NCI-H446 (cell line): ENCODE measurements around the gene LMO7.
"Not testable (repeated sequence)": the region's sequence is repeated elsewhere in the genome, so short reads cannot be mapped to it uniquely, and the experiment has no call there.

Experiments
- DNase-seq, 2 experiments: peaks; one replicate each; lab custom pipeline; 2025; lab: John Stamatoyannopoulos, UW

The LMO7 gene

DNA sequence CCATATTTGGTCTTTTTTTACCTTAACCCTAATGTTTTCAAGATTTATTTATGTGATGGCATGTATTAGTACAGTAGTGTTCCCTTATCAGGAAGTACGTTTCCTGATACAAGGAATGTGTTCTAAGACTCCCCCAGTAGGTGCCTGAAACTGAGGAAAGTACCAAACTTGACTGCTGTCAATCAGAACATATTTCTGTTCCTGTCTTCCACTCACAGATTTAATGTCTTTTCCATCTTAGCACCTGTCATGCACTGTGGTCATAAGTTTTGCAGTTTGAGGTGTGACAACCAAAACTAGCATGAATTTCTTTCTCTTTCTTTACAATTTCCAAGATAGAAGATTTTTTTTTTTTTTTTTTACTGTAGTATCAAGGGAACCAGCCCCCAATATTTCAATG, 62.9 kb downstream of the LMO7 start:
- no peak for DNase-seq

DNA sequence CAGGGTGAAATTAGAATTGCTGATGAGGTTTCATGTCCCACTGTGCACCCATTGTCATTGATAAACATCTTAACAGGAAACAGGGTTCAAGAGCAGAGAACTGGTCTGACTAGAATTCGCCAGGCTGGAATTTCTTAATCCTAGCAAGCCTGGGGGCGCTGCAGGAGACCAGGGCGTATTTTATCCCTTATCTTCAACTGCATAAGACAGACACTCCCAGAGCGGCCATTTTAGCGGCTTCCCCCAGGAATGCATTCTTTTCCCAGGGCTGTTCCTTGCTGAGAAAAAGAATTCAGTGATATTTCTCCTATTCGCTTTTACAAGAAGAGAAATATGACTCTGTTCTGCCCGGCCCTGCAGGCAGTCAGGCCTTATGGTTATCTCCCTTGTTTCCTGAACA, 63.6 kb downstream of the LMO7 start:
- not testable (repeated sequence) for DNase-seq

- no peak for DNase-seq
Observed at GRCh38 chr13:75700552-75700951, 64.4 kb downstream of the LMO7 start.

- DNase-seq: no peak
Observed at GRCh38 chr13:75702476-75702875, 66.3 kb downstream of the LMO7 start.

- DNase-seq: no peak
Observed at GRCh38 chr13:75703769-75704168, 67.6 kb downstream of the LMO7 start.

DNA sequence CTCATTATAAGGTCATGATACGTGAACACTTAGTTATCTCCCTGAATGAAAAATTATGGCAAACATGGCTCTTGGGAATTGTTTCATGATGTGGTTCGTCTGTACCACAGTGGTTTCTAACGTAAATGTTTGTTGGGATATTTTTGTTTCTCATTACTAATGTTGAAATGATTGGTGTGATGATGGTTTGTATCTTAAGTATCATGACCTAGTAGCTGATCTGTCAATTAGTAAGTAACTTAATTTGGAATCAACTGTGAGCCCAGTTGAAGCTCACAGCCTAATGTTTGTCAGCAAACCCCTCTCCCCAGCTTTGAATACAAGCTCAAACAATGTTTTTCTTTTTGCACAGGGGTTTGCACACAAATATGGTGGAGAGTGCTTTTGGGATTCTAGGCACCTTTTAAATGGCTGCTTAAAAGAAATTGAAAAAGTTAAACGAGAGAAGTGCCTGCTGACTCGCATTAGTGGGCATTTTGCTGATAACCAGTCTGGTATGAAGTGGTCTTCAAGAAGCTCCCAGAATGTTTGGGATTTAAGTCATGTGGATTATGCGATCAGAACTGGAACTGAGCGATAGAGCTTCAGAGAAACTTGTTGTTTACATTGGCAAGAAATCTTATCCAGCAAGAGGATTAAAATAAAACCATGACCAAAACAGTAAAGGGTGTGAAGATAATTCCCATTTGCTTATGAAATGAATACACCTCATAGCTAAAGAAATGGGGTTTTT, 68.2 kb downstream of the LMO7 start:
- no peak for DNase-seq

DNA sequence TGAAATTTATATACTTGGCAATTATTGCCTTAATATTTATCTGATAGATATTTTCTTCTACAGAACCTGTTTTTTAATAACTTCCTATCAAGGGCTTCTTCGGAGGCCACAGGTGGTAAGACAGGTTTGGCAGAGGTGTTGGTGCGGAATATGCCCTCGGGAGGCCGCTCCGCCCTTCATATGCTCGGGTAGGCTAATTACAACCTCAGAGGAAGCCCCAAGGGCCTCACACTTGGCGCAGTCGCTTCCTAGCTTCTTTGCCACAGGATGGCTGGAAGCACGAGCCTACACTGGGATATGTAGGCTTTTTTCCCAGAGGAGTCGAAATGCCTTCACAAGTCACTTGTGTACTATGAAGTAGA, 68.8 kb downstream of the LMO7 start:
- DNase-seq: no peak

DNA sequence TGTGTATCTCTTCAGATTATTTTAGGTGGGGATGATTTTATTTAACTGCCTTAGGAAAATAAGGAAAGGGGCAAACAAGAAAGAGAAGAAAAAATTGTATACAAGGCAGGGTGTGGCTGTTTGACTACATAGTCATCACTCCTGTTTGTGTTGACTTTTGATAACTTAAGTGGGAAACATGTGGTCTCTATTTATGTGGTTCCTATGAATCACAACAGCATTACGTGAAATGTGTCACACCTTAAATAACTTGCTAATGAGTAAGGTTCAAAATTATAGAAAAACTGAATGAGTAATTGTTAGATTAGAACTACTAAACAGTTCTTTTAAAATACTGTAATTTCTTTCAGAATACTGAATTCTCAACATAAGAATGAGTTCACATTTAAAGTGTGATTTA, 69.3 kb downstream of the LMO7 start:
- DNase-seq: no peak

GRCh38 chr13:75705908-75706307, 69.8 kb downstream of the LMO7 start:
- DNase-seq: no peak

DNA sequence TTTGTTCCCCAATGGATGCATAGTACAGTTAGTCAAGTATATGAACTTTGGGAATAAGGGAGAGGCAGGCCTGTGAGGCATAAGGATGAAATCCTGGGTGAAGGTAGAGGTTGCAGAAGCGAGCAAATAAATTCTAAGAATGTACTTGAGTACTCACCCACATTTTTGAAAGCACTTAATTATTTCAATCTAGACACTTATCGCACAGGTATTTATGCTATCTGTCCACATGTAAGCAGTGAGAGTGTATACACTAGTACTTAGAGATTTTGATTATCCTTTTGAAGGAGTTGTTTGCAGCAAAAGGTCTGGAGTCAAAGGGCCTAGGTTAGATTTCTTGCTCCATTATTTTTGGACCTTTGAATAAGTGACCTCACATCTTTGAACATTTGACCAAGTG, 77.7 kb downstream of the LMO7 start:
- no peak for DNase-seq

DNA sequence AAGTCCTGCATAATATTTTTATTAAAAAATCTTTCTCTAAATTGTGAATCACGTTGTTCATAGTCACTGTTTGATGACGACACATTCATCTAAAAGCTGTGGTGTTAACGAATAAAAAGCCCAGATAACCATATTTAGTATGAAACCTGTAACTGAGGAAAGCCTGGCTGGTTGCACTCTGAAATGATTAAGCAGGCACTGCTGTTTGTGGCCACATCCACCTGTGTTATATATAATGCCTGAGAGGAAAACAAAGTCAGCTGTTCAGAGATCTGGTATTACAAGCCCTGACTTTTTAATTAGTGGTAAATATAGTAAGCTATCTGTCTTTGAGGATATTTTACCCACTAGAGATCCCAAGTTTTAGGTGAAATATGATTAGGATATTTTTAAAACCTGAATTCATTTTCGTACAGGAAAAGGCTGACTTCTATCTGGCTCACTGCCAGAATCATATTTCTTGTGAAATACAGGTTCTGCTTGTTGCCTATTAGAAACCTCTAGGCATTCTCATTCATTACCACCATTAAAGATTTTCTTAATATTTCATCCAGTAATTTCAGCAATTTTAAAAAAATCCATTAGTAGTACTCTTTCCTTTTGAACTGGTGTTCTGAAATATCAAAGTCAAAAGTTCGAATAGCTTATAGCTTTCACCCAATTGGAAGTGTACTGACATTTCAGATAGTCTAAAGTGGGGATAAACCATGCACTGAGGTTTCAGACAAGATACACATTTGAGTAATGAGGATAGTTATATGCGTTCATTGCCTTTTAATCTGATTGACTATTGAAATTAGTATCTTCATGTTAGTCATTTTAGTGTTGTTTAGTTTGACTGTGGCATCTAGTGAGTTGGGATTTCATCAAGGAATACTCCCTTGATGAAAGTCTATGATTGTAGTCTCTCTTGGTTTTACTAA, 79.7 kb downstream of the LMO7 start:
- no peak for DNase-seq

DNA sequence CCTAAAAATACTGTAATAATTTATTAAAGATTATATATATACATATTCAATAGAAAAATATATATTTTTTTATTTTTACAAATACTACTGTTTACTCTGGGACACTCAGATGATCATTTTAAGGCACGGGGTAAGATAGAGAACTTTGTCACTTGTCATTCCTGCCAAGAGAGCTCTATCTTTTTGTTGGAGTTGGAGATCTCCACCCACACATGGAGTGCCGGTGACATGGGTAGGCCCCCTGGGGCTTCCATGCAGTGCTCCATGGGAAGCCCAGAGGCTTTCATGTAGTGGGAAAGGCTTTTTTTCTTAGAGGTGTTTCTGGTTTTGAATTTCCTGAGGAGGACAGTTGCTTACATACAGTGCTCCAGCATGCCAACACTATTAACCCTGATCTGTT, 81.4 kb downstream of the LMO7 start:
- no peak for DNase-seq

DNA sequence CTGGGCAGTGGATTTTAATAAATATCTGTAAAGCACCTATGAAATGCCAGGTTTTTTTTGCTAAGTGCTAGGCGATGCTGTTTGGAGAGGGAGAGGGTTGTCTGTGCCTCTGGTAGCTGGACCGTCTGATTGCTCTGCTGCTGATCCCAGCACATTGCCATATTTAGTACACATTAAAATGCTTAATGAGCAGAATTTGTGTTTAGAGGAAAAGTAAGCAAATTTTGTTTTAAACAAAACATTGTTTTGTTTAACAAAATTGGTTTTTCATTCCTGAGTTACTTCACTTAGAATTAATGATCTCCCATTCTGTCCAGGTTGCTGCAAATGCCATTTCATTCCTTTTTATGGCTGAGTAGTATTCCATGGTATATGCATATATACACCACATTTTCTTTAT, 85.2 kb downstream of the LMO7 start:
- DNase-seq: no peak

- no peak for DNase-seq
Observed at GRCh38 chr13:75723901-75724300, 87.8 kb downstream of the LMO7 start.

DNA sequence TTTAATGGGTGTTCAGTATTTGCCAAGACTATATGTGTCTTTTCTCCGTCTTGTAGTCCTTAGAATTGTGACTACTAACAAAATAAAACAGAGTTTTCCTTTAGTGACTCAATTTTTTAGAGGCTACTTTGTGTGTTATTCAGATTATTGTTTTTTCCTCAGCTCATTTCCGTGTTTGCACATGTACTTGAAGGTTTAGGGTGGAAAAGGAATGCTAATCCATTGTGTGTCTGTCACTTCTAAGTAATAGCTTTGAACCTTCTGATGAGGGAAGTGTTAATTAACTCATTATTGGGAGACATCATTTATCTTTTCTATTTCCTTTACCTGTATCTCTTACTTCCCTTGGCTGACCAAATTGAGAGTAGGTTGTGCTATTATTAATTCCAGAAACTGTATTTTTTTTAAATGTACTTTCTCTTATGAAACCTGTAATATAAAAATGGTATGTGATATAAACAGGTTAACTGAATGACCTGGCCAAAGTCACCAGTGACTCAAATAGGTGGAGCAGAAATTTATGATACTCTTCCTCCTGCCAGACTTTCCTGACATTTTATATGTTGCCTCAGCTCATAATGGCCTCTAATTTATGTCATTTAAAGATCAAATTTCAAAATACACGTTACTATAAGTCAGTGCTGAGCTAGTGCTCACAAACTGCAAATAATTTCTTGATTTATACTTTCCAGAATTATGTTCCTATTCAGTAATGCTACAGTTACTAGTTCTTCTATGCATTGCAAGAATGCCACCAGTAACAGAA, 88.8 kb downstream of the LMO7 start:
- DNase-seq: no peak

GRCh38 chr13:75725736-75726135, 89.6 kb downstream of the LMO7 start:
- DNase-seq: no peak

DNA sequence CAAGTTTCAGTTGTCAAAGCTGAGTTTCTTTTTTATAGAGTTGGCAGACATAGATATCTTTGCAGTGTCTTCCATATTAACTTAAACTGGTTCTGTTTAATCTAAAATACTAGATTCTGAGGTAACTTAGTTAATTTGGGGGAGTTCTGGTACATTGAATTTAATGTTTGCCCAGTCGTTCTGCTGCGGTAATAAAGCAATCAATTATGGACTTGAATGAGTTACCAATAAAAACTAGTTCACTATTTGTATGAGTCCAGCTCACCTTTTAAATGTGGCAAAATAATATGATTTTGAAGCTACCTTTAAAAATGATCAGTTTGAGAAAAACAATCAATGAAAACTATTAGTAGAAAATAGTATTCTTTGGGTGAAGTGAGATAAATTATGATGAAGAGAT, 90.2 kb downstream of the LMO7 start:
- DNase-seq: no peak

DNA sequence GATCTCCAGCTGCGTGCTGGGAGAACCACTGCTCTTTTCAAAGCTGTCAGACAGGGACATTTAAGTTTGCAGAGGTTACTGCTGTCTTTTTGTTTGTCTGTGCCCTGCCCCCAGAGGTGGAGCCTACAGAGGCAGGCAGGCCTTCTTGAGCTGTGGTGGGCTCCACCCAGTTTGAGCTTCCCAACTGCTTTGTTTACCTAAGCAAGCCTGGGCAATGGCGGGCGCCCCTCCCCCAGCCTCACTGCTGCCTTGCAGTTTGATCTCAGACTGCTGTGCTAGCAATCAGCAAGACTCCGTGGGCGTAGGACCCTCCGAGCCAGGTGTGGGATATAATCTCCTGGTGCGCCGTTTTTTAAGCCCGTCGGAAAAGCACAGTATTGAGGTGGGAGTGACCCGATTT, 97.0 kb downstream of the LMO7 start:
- not testable (repeated sequence) for DNase-seq

DNA sequence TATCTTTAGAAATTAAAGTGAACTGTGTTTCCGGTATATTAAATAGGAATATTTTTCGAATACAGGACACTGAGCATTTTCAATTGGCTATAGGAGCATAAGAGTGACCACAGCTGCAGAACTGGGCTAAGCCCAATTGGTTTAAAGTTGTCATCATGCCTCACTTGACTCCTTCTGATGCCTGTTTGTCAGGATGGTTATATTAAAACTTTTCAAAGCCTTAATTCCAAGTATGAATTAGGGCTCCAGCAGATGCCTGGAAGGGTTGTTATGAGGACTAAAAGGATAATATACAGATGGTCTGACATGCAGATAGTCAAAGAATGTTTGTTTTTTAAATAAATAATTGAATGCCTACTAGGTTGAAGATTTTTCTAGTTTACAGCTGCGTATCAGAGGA, 100.0 kb downstream of the LMO7 start:
- DNase-seq: no peak

- DNase-seq: no peak
Observed at GRCh38 chr13:75738841-75739240, 102.7 kb downstream of the LMO7 start.

GRCh38 chr13:75739244-75739868, 103.2 kb downstream of the LMO7 start:
- DNase-seq: no peak

DNA sequence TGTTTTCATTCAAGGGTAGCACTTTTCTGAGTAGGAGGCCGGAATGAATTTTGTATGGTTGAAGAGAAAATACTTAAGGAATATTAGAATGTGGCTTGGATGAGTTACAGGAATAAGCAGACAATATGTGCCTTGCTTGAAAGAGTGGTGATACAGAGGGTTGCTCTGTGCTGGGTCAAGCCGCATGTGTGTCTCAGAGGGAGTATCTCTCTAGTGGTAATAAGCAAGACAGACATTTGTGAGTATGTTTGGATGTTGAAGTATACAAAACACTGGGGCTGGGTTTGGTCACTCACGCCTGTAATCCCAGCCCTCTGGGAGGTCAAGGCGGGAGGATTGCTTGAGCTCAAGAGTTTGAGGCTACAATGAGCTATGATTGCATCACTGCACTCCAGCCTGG, 103.9 kb downstream of the LMO7 start:
- DNase-seq: no peak
